NCI-H2081 (cell line): Measurements from ENCODE around the gene C1QTNF5.
"Not testable (repeated sequence)": the region's sequence is repeated elsewhere in the genome, so short reads cannot be mapped to it uniquely, and the experiment has no call there.

Experiments
- DNase-seq, 2 experiments: peaks; one replicate each; lab custom pipeline; 2025; lab: John Stamatoyannopoulos, UW

Gene C1QTNF5, protein sequence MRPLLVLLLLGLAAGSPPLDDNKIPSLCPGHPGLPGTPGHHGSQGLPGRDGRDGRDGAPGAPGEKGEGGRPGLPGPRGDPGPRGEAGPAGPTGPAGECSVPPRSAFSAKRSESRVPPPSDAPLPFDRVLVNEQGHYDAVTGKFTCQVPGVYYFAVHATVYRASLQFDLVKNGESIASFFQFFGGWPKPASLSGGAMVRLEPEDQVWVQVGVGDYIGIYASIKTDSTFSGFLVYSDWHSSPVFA

DNA sequence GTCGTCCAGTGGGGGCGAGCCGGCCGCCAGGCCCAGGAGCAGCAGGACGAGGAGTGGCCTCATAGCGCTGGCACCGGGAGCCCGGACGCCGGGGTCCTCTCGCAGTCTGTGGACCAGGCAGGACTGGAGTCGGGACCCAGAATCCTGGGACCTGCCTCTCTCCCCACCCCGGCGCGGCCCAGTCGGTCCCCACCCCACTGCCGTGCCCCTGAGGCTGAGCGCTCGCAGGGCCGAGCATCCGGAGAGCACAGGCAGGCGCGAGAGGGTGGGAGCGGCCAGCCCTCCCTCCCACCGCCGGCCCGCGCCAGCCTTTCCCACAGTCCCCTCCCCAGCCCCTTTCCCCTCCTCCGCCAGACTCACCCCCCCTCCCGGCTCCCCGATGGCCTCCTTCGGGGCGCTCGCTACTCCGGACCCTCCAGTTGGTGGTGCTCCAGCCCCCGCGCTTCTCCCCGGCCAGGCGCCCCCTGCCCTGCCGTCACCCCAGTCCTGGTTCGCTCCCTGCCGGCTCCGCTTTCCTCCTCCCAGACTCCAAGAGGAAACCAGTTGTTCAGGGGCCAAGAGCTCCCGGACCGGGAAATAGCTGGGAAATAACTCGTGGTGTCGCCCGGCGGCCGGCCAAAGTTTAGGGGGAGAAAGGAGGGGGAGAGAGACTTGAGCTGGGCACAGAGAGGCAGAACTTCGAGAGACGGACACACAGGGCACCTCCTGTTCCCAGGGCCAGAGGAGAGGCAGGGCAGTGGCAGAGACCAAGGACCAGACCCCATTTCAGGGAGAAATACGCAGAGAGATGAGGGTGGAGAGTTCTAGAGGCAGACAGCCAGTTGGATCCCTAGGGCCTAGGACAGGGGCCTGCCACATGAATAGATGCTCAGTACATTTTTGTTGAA is at the start of gene C1QTNF5:
TSS of gene C1QTNF5 (minus strand) at position 549 of the 887 bp plus-strand sequence. CDS start at position 63, 486 bp downstream.
- no peak for DNase-seq

DNA sequence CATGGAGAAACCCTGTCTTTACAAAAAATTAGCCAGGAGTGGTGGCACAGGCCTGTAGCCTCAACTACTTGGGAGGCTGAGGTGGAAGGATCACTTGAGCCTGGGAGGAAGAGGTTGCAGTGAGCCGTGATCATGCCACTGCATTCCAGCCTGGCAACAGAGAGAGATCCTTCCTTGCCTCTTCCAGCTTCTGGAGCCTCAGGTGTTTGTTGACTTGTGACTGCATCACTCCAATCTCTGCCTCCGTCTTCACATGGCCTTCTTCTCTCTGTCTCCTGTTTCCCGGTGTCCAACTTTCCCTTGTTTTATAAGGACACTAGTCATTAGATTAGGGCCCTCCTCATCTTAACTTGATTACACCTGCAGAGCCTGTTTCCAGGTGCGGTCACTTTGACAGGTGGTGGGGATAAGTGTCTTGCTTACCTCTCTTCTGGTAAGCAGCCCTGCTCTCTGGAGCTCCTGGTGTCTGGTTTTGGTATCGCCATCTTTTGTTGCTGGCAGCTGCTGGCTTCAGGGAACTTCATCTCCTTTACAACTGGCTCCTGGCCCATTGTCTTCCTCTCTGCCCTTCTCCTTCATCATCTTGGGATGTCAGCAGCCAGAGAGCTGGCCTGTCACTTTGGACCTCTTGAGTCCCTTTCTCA is 49.0 kb upstream of the C1QTNF5 start:
- peak in 1 of 2 experiments; percentile 25 for DNase-seq

DNA sequence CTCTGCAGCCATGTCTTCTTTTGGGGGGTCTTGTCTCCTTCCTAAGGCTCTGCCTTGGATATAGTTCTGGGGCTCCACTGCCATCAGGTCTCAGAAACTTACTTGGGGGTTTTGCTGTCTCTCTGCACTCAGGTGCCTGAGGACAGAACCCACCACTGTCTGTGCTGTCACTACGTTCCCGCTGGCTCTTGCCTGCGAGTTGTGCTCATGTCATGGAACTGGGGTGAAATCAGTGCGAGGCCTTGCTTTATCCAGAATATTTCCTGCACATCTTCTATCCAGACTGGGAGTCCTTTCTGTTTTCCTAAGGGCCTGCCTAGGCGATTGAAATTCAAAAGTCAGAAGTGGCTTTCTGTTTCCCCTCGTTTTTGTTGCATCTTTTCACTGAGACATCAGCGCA is 47.4 kb upstream of the C1QTNF5 start:
- no peak for DNase-seq

DNA sequence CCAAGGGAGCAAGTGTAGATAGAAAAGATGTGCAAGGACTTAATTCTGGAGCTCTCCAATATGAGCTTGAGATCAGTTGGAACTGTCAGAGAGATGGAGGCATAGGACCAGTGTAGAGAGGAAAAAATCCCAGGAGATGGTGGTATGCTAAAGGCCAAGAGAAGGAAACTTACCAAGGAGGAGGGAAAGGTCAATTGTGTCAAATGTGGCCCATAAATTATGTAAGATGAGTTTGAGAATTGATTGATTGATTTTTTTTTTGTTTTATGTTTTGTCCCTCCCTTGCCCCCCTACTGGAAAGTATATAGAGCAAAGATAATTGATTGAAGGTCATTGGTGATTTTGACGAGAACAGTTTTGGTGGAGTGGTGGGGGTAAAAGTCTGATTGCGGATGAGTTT is 43.6 kb upstream of the C1QTNF5 start:
- DNase-seq, result no peak

DNA sequence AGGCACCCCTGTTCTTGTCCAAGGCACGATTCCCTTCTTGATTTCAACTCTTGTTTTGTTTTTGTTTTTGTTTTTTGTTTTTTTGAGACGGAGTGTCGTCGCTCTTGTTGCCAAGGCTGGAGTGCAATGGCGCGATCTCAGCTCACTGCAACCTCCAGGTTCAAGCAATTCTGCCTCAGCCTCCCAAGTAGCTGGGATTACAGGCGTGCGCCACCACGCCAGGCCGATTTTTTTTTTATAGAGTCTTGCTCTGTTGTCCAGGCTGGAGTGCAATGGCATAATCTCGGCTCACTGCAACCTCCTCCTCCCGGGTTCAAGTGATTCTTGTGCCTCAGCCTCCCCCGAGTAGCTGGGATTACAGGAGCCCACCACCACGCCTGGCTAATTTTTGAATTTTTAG is 41.8 kb upstream of the C1QTNF5 start:
- DNase-seq, result not testable (repeated sequence)

DNA sequence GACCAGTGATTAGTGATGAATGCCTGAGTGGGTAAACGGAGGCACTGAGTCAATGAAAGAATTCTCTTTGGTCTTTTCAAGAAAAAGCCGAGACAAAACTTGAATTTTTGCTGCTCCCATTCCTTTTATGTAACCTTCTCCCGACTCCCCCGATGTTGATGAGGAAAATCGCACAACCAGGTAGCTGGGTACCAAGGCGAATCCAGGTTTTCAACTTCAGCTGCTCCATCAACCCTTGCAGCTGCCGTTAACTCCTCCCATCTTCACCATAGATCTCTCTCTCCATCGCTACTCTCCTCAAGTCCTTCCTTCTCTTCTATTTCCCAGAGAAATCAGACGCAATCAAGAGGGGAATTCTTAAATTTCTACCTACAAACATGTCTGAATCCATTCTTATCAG is 41.4 kb upstream of the C1QTNF5 start:
- DNase-seq, result no peak

DNA sequence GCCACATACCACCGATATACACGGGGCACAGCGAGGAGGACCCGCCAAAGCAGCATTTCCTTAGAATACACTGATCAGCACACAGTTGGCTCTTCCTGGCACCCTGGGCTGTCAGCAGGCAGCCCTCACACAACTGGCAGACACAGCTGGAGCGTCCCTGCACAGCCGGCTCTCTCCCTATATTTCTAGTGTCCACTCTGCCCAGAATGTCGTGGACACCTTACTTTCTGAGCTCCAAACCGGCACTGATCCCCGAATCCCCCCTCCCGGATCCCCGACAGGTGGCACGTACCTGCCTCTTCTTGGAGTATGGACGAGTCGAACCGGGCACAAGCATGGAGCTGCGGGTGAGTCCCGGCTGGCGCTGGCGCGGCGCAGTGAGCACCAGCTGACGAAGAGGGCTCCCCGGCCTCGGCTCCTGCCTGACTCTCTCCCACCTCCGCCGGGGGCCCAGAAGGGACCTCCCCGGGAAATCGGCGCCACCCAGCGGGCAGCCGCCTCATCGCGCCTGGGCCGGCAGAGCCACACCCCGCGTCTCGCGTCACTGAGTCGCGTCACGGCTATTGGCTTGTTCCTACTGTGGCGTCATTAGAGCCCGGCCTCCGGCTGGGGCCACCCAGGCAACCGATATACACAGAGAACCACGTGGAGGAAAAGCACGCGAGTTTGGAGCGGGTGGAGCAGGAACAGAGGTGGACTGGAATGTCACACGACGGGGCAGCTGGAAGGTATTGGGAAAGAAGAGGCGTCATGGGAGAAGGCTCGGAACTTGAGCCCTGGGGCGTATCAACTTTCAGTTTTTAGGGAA is 40.7 kb upstream of the C1QTNF5 start, which contains the start of gene USP2:
TSS of gene USP2 (minus strand) at position 510 of the 808 bp plus-strand sequence. CDS start 8,210 bp downstream, outside the sequence.
- peak; percentile 95 to 97 for DNase-seq

DNA sequence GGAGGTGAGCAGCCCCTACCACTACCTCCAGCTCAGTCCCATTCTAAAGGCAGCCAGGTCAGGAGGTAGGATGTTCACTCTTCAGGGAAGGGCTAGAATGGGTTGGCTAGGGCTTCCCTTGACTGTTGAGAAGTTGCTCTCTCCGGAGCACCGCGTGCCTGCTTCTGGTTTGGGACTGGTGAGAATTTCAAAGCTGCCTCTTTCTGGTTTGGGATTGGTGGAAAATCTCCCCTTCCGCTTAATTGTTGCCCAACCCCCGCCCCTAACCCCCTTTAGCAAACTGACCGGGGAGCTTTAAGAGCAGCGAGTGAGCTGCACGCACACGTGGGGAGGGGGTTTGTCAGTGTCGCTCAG is 40.1 kb upstream of the C1QTNF5 start:
- DNase-seq, result no peak

DNA sequence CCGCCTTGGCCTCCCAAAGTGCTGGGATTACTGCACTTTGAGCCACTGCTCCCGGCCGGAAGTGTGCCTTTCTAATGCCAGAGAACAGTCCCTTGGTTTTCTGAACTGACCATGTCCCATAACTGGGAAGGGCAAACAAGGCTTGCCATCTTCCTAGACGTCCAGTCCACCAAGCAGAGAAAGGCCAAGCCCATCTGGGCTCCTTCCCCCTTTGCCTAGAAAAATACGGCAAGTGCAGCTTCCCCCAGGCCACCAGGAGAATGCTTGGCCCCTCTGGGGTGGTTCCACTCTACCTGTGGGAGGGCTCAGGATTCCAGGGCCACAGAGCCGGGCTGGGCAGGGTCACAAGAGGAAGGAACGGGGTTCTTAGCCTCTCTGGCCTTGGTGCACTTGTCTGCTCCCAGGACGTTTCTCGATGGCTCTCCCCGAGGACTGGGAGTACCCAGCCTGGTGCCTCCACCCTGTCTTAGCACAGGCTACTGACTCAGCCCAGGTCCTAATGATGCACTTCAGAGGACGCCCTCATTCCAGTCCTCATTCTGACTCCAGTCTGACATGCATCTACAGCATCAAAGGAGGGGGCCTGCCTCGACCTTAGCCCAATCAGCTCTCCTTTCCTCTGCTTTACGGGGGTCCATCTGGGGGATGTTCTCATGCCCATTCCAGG is 39.6 kb upstream of the C1QTNF5 start:
- no peak for DNase-seq

DNA sequence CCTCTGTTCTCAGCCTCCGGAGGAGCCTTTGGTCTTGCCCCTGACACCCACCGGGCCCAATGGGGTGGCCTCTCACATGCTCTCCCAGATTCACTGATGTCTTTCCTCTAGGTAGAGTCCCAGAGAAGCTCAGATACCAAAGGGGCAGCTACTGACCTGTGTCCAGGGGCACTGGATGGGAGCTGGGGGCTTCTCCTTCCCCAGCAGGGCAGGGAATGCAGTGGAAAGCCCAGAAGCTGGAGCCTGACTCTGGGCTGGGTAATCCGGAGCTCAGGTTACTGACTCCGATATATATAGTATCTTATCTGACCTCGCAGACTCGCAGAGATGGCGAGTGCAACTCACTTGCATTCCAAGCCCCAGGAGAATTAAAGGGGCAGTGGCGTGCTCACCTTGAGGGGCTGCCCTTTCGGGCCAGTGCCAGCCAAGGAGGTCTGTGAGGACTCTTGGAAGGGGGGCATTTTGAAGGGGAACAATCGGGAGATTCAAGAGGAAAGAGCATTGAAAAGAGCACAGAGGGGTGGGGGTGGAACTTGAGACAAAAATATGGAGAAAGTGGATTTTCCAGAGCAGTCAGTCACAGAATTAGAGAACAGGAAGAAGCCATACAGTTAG is 38.3 kb upstream of the C1QTNF5 start:
- DNase-seq, result no peak

DNA sequence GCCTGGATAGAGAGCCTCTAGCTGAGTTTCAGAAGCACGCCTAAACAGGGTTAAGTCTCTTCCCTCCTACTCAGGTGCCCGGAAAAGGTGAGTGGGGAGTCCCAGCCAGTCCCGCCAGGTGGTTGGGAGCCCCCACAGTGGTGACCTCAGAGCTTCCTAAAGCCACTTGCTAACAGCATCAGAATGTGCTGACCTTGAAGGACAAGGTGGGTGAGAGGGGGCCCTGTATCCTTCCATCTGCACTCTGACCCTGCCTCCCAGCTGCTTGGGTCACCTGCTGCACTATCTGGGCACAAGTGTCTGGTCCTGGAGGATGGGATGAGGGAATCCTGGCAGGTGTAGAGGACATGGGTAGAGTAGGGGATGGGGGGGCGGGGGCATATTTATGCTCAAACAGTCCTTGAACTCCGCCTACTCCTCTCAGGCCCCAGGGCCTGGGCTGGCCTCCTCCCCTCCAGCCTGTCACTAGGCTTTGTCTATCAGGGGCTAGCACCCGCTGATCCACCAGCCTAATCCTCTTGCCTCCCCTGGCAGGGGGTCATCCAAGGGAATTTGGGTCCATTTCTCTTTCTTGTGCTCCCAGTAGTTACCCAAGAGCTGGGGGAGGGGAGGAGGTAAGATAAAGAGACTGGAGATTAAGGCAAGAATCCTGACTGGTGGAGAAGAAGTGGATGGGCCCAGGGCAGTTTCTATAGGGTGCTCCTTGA is 37.4 kb upstream of the C1QTNF5 start:
- DNase-seq, result no peak

DNA sequence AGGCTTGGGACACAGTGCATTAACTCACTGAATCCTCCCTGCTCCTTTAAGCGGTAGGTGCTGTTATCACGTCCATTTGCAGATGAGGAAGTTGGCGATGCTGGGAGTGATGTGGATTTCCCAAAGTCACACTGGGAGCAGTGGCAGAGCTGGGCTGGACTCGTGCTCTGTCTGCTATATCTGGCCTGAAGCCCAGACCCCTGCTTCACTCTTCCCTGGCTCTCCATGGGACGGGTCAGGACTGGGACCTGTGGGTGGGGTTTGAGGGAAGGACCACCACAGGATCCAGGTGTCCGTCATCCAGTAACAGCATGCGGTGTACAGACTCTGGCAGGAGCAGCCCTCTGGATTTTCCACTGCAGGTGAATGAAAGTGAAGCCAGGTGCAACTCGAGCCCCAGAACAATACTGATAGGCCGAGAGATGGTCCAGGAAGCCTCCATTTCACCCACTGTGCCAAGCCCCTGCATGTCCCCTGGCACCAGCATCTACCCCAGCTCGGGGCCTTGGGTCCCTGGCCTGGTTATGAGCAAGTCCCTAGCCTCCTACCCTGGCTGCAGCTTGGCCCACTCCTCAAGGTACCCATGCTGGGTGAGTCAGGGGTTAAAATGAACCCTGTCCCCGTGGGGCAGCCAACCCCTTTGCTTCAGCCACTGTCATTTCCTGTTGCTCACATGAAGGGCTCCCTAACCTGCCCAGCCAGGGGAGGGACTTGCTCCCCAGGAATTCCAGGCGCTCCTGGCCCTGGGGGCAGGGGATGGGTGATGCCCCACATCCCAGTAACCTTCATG is 36.6 kb upstream of the C1QTNF5 start:
- no peak for DNase-seq

DNA sequence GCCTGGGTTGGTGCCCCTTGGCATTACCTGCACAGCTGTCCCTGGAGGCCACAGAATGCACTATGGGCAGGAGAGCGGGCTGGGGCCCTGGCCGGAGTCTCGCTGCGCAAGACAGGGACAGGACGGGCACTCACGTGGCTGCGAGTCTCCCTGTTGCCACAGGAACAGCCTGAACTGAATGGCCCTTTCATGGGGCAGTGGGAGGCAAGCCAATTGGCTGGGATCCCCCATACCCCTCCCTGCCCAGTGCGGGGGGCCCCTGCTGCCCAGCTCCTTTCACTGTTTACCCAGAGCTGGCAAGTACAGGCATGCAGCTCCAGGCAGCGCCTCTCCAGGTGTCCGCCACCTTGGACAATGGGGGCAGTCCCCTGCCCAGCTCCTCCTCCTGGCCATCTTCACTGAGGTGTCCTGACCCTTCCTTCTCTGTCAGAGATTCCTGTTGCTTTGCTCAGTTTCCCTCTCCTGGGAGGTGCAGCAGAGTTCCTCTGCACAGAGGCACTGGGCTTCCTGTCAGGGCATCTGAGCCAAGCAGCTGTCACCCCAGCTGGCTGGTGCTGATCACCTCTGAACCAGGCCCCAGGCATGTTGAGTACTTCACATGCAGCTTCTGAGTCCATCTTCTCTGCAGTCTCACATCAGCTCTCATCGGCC is 35.6 kb upstream of the C1QTNF5 start:
- peak in 1 of 2 experiments; percentile 76 for DNase-seq

DNA sequence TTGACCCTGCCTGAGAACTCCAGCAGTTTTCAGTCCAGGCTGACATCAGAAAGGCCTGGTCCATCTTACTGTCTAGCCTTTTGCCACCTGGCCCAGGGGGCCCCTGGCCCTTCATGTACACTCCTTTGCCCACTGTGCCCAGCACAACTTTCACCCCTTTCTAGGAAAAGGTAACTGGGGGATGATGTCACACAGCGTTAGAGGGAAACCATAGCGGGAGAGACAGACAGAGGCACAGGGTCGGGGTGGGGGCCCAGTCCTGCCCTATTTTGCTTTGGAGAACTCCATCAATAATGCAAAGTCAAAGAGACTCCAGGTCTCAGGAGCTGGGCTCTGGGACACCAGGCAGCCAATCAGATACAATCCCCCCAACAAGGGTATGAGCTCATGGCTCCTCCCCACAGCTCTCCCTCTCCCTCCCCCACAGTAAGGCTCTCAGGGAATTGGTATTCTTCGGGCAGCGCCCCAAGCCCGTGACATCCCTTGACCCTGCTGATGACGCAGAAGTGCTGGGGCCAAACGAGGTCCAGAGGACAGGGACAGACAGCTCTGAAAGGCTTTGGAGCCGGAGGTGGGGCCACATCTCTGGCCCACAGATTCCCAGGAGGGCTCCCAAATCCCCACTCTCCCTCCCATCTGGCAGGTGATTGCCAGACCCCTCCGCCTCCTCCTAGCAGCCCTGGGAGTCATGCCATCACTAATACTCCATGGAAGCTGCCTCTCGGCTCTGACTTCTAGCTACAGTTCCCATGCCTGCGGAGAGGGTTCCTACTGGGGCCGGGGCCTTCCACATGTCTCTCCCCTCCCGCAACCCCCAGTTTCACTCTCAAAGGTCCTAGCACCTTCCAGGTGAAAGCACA is 34.9 kb upstream of the C1QTNF5 start:
- no peak for DNase-seq

DNA sequence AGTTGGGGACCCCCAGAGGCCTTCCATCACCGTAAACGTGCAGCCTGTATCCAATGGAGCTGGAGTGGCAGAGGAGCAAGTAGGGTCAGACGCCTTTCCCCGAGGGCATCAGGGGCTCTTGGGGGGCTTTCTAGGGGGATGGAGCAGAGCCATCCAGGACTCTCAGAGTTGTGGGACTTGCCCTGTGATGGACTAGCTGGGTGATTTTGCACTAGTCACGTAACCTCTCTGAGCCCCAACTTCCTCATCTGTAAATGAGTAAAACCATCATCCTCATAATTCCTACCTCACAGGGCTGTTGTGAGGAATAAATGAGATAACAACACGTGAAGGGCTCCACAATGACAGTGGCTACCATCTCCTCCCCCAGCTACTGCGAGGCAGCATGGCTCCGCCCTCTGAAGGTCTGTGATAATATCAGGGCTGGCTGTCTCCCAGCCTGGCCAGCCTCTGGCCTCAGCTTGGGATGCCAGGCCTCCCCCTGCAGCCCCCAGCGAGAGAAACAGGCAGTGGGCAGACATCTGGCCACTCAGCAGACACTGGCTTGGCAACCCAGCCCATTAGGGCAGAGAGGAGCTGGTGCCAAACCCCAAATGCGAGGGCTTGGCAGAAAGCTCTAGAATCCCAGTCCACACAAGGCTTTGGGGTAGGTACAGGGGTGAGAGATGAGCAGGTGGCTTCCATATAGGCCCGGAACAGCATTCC is 34.1 kb upstream of the C1QTNF5 start:
- DNase-seq, result no peak

DNA sequence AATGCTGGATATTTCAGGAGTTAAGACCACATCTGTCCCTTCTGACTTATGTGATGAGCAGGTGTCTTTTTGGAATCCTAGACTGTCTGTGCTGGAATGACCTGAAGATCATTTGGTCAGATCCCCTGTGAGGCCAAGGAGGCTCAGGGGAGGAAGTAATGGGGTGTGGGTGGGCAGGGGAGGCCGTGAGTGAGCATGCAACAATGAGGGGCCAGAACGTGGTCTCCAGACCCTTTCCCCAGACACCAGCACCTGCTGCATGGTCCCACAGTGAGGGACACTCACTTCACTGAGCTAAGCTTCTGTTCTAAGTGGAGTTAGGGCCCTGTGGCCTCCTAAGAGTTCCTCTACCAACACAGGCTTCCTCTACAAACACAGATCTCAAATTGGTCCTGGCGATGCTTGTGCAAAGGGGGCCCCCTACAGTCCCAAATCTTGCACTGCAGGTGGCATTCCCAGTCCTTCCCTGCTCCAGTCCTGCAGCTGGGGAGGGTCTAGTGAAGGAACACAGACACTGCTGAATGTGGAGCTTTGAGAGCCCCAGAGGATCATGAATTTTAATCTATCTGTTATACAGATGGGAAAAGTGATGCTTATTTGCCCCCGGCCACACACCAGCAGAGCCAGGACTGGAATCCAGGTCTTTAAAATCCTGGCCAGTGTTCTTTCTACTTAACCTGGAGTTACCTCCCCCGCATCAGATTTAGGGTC is 33.4 kb upstream of the C1QTNF5 start:
- DNase-seq, result peak; percentile 72
